GM10248 (cell line): ENCODE measurements around the gene KCNMA1.

Source experiments
- CTCF ChIA-PET: fragments of 300-600 bp; sonication (Branson Sonifier 250); formaldehyde crosslinking; extraction: SDS; loops from one replicate; lab custom pipeline; 2021; ENCODE audit warnings: antibody characterized with exemption; lab: Yijun Ruan, JAX
- POLR2A ChIA-PET: fragments of 350-650 bp; sonication (Branson Sonifier 250); formaldehyde crosslinking; extraction: SDS; loops from one replicate; lab custom pipeline; 2020; ENCODE audit warnings: antibody characterized with exemption; lab: Yijun Ruan, JAX
- DNase-seq: peaks from one replicate; pipeline ENCODE4 v3.0.0; 2012; ENCODE audit errors: extremely low spot score
- TF ChIP-seq, protein P1 (sequence below): IDR thresholded peaks from 2 replicates; pipeline ENCODE4 v1.5.1; 2012; ENCODE audit warnings: mild to moderate bottlenecking, low read depth; ENCODE audit errors: extremely low read depth, missing control alignments, control extremely low read depth

KCNMA1 gene

DNA sequence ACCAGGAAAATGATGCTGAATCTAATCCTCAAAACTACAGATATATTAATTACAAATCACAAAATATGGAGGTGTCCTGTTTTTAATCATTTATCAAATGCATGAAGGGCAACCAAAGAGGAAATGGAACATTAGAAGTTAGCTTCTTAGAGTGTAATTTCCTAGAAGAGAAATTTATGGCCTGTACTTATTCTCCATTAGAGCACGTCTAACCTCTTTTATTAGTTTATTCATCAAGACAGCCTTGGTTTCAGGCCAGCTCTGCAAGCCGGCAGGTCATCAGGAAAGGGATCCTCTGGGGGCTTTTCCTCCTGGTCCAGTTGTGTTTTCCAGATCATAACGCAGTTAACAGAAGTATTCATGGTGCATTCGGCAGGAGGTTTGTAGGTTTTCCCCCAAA lies 517.6 kb downstream of the KCNMA1 start:
- ChIA-PET CTCF (no interaction called here), POLR2A (no interaction called here)
- TF ChIP-seq, protein P1, sequence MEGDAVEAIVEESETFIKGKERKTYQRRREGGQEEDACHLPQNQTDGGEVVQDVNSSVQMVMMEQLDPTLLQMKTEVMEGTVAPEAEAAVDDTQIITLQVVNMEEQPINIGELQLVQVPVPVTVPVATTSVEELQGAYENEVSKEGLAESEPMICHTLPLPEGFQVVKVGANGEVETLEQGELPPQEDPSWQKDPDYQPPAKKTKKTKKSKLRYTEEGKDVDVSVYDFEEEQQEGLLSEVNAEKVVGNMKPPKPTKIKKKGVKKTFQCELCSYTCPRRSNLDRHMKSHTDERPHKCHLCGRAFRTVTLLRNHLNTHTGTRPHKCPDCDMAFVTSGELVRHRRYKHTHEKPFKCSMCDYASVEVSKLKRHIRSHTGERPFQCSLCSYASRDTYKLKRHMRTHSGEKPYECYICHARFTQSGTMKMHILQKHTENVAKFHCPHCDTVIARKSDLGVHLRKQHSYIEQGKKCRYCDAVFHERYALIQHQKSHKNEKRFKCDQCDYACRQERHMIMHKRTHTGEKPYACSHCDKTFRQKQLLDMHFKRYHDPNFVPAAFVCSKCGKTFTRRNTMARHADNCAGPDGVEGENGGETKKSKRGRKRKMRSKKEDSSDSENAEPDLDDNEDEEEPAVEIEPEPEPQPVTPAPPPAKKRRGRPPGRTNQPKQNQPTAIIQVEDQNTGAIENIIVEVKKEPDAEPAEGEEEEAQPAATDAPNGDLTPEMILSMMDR, result no peak
- DNase-seq, result no peak

DNA sequence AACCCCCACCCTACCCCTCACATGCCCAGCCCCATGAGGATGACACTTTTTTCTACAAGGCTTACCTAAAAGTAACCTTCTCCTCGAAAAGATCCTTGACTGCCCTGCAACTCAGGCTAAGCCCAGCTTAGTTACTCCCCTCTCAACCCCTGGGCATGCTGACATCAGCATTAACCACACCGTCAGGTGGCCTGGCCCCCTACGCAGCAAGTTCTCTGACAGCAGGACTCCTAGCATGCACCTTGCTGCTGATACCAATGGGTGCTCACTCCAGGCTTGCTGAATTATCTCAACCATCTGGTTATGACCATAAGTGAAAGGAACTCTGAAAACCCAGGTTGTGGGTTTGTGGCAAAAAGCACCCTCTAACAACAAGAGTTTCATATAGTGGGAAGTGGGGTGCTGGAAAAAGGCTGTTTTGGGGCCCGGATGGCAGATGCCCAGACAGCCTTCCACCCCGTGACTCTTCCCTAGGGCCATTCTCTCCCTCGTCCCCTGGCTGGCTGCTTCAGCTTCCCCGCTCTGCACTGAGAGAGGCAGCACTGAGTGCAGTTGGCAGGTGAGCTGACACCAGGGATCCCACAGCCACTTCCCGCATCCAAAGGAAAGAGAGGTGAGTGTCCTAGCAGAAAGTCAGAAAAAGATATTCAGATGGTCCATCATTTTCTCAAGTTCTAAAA lies 518.9 kb downstream of the KCNMA1 start:
- POLR2A ChIA-PET, result no interaction called here
- TF ChIP-seq, protein P1, result no peak
- DNase-seq, result no peak
- CTCF ChIA-PET, result no interaction called here

DNA sequence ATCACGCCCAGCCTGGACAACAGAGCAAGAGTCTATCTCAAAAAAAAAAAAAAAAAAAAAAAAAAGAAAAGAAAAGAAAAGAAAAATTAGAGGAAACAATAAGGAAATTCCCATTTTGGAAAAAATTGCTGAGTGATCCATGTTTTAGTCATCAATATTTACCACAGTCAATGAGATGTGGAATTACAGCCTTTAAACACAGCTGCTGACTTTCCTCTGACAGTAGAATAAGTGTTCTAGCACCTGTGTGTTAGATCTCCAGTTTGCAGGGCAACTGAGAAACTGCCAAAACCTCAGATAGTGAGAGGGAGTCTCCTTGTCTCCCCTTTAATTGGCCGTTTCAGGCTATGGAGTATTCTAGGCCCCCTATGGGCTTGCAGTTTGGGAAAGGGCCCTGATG lies 520.1 kb downstream of the KCNMA1 start:
- ChIA-PET CTCF (no interaction called here), POLR2A (no interaction called here)
- DNase-seq, result no peak
- TF ChIP-seq, protein P1, result no peak

DNA sequence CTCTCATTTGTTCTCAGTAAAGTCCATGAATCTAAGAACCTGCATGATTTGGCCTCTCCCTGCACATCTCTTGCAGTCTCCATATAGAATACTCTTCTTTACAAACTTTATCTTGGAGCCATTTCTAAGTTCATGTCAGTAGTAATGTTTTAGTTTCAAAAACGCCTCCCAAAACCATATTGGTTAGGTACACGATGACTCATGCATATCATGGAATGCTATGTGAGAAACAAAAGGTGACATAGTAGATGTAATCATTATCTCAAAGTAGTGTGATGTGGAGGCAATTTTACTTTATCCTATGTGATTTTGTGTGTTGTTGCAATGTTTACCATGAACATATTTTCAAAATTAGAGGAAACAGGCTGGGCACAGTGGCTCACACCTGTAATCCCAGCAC lies 520.7 kb downstream of the KCNMA1 start:
- TF ChIP-seq, protein P1, result no peak
- POLR2A ChIA-PET, result no interaction called here
- DNase-seq, result no peak
- CTCF ChIA-PET, result interaction anchor here (1.6 kb wide), 1 partner anchor 17 kb away, joined by 6 read pairs; no protein-coding TSS in a partner anchor

DNA sequence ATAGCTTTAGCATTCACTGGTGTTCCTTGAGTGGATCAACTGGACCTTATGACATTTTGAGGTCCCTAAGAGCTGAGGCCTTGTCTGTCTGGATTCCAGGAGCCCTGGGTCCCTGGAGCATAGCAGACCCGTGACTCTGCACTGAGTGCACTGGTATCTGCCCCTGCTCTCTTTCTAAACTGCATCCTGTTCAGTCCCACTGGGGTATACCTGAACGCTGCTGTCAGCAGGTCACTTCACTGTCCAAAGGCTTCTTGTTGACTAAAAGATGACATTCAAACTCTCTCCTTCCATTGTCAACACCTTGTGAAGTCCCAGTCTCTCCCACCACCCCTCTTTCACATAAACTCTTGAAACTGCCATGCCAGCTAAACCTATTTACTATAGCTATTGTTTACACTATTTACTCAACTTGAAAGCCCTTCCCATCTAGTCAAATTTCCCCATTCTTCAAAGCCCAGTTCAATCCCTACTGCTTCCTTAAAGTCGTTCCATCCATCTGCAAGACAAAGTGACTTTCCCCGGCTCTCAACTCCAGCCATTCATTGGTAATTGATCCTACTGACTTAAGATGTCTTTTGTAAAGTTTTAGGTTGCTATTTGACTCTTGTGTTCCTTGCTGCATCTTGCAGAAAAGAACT lies 523.3 kb downstream of the KCNMA1 start:
- ChIA-PET CTCF (no interaction called here), POLR2A (no interaction called here)
- TF ChIP-seq, protein P1, result no peak
- no peak for DNase-seq

DNA sequence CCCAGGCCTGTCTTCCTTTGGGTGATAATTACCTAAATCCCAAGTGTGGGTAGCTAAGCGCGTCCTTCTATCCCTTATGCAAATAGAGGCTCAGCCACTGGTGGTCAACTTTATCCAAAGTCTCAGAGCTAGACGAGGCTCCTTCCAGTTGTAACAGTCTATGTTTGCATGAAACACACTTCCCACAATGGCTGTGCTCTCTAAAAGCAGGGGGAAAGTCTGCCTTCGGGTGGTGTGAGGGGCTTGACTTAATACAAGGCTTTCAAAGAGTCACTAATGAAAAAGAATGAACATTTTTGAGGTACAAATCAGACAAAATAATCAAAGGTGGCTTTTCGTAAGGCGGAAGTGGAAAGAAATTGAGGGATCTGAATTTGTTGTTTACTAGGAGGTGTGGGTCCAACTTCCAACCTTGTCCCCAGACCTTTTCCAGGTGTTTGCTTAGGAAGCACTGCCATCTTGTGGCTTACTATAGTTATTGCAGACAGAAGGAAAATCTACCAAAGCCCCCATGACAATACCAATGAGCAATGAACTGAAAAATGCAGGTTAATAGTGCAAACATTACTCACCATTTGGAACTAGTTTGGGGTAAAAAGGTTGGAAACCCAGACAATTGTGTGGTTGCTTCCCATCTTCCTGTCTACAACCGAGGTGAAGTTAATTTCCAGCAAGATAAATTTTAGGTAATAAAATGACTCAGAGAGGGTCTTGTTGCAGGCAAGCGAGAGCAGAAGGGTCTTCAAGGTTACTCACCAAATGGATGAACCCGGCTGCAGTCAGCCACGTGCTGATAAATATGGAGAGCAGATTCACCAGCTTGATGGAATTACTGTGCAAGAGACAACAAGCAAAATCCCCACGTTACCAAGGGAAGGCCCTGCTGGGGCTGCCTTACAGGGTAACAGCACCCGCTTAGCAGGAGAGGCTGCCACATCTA lies 525.7 kb downstream of the KCNMA1 start:
- DNase-seq, result peak; percentile 44
- TF ChIP-seq, protein P1, result peak; percentile 54
- ChIA-PET POLR2A (no interaction called here), CTCF (interaction anchor here (0.7 to 1.4 kb wide), 6 partner anchors 12 to 120 kb away, joined by 3 to 4 read pairs (median 3); no protein-coding TSS in a partner anchor)
